HepG2 (cell line): Measurements from ENCODE around the gene TULP3. TPM values are rescaled to one million over a fixed set of nuclear protein-coding genes. Genes with fewer than 3 reads are reported as not detected.

Source experiments
- ARNT ChIP-seq: fragments of 450-650 bp; IDR thresholded peaks from 2 replicates; pipeline ENCODE4 v1.6.1; 2017
- ATAD3A ChIP-seq: sonication (generic); formaldehyde crosslinking; IDR thresholded peaks from 2 replicates; pipeline ENCODE4 v1.4.0; 2020; ENCODE audit warnings: missing genetic modification reagents
- BHLHE40 ChIP-seq: IDR thresholded peaks from 2 replicates; pipeline ENCODE4 v1.6.1; 2011; ENCODE audit warnings: low read length, improper control_type of control experiment
- EED ChIP-seq: sonication (generic); formaldehyde crosslinking; IDR thresholded peaks from 2 replicates; pipeline ENCODE4 v1.5.0; 2020; ENCODE audit warnings: mild to moderate bottlenecking, missing genetic modification reagents
- GATAD2A ChIP-seq: IDR thresholded peaks from 2 replicates; pipeline ENCODE4 v1.6.1; 2016
- HOXA7 ChIP-seq: sonication (generic); formaldehyde crosslinking; IDR thresholded peaks from 2 replicates; pipeline ENCODE4 v1.8.1; 2022; ENCODE audit warnings: mild to moderate bottlenecking, missing genetic modification reagents, moderate library complexity
- ISL2 ChIP-seq: sonication (generic); formaldehyde crosslinking; IDR thresholded peaks from 2 replicates; pipeline ENCODE4 v1.5.0; 2020; ENCODE audit warnings: missing genetic modification reagents
- MXI1 ChIP-seq: IDR thresholded peaks from 3 replicates; pipeline ENCODE4 v1.6.1; 2012; ENCODE audit warnings: low read depth, low read length, inconsistent platforms, borderline replicate concordance
- NFE2 ChIP-seq: sonication (generic); formaldehyde crosslinking; IDR thresholded peaks from 2 replicates; pipeline ENCODE4 v1.4.0; 2020; ENCODE audit warnings: missing genetic modification reagents
- RAD21 ChIP-seq: fragments of 450-650 bp; formaldehyde crosslinking; IDR thresholded peaks from 2 replicates; pipeline ENCODE4 v1.5.0; 2020; ENCODE audit warnings: mild to moderate bottlenecking
- ZKSCAN8 ChIP-seq: IDR thresholded peaks from 2 replicates; pipeline ENCODE4 v1.6.1; 2016; ENCODE audit warnings: borderline replicate concordance, missing genetic modification reagents, missing compliant biosample characterization
- ZNF17 ChIP-seq: sonication (generic); formaldehyde crosslinking; IDR thresholded peaks from 2 replicates; pipeline ENCODE4 v1.5.0; 2020; ENCODE audit warnings: mild to moderate bottlenecking, missing genetic modification reagents
- ZNF180 ChIP-seq: sonication (generic); formaldehyde crosslinking; IDR thresholded peaks from 2 replicates; pipeline ENCODE4 v1.4.0; 2020; ENCODE audit warnings: low read depth, missing genetic modification reagents, borderline replicate concordance
- ZNF572 ChIP-seq: sonication (generic); formaldehyde crosslinking; IDR thresholded peaks from 2 replicates; pipeline ENCODE4 v1.5.1; 2020; ENCODE audit warnings: mild to moderate bottlenecking, missing genetic modification reagents
- ZNF724P ChIP-seq: sonication (generic); formaldehyde crosslinking; IDR thresholded peaks from 2 replicates; pipeline ENCODE4 v1.8.0; 2022; ENCODE audit warnings: missing genetic modification reagents, borderline replicate concordance
- ZNF772 ChIP-seq: sonication (generic); formaldehyde crosslinking; IDR thresholded peaks from 2 replicates; pipeline ENCODE4 v1.5.0; 2020; ENCODE audit warnings: mild to moderate bottlenecking, missing genetic modification reagents
- polyA plus RNA-seq, 8 experiments: library from polyadenylated mRNA; depleted of rRNA in 3 of 8; stranded (reverse) in 7 of 8; unstranded in 1 of 8; fragments of >200 nt; fragmentation: Illumina TruSeq in 4 of 8; extraction: Trizol in 4 of 8; gene quantifications; 2 replicates each; pipeline versions ENCODE4 v1.2.1 to v1.2.3, GENCODE V29; 2011 to 2016; ENCODE audit warnings: low read depth in 4 of 8, missing spikeins in 1 of 8, mixed read lengths in 1 of 8; ENCODE audit not compliant: insufficient read depth in 1 of 8
- total RNA-seq, 5 experiments: library from RNA; depleted of rRNA; stranded (reverse); fragments of >200 nt; fragmentation: Illumina TruSeq; extraction: Trizol; gene quantifications; 2 replicates each; pipeline ENCODE4 v1.2.3, GENCODE V29; 2016; ENCODE audit warnings: low read depth in 1 of 5
- TF ChIP-seq, protein P1 (sequence below): sonication (generic); formaldehyde crosslinking; conservative IDR thresholded peaks from 2 replicates; pipeline ENCODE4 v1.4.0; 2020; ENCODE audit warnings: missing genetic modification reagents
- TF ChIP-seq, protein P2 (sequence below): sonication (generic); formaldehyde crosslinking; IDR thresholded peaks from 2 replicates; pipeline ENCODE4 v1.8.0; 2022; ENCODE audit warnings: mild to moderate bottlenecking, missing genetic modification reagents, borderline replicate concordance
- TF ChIP-seq, protein P3 (sequence below): sonication (generic); formaldehyde crosslinking; IDR thresholded peaks from 2 replicates; pipeline ENCODE4 v1.4.0; 2020; ENCODE audit warnings: low read depth, mild to moderate bottlenecking, missing genetic modification reagents
- TF ChIP-seq, protein P4 (sequence below): sonication (generic); formaldehyde crosslinking; IDR thresholded peaks from 2 replicates; pipeline ENCODE4 v1.5.0; 2020; ENCODE audit warnings: missing genetic modification reagents
- TF ChIP-seq, protein P5 (sequence below): conservative IDR thresholded peaks from 2 replicates; pipeline ENCODE4 v1.6.1; 2018; ENCODE audit warnings: missing genetic modification reagents
- TF ChIP-seq, protein P6 (sequence below): IDR thresholded peaks from 2 replicates; pipeline ENCODE4 v1.6.1; 2016; ENCODE audit warnings: missing compliant biosample characterization, missing genetic modification reagents, borderline replicate concordance

TULP3 gene
- total and polyA plus RNA-seq, 2 of the 13 experiments (the other 11 are each of a cell fraction or from before 2014, with no cell fraction given): 11.2 to 13.2 TPM

DNA sequence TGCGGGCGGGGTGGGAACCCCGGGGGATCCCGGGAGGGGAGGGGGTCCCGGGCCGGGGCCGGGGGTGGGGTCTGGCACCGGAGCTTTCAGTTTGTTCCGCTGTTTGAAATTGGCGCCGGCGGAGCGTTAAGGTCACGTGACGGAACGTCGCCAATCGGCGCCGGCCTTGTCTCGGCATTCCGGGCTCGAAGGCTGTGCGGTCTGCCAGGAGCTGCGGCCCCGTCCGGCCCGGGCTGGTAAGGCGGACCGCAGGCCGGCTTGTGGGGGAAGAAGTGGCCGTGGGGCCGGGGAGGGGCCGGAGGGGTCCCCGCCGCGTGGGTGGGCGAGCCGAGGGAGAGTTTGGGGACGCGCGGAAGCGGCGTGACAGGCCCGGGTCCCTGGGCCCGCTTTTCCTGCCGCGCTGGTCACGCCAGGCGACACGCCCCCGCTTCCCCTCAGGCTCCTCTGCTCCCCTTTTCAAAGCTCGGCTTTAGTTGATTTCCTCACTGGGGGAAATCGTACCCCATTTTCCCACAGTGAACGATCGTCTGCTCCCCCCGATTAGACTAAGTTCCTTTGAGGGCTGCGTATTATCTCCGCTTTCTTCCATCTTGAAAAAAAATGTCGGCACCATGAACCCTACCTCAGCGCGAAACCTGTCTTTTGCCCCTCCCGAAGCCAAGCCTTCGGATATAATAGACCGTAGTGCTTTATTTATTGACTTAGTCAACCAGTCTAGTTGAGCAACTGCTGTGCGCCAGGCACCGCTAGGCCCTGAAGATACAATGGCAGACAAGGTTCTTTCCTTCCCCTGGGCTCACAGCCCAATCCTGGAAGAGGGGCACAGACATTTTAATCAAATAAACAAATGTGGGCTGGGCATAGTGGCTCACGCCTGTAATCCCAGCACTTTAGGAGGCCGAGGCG, 13.4 kb upstream of the TULP3 start, which contains the start of the genes FOXM1 and RHNO1 (continued):
- TF ChIP-seq, protein P1, sequence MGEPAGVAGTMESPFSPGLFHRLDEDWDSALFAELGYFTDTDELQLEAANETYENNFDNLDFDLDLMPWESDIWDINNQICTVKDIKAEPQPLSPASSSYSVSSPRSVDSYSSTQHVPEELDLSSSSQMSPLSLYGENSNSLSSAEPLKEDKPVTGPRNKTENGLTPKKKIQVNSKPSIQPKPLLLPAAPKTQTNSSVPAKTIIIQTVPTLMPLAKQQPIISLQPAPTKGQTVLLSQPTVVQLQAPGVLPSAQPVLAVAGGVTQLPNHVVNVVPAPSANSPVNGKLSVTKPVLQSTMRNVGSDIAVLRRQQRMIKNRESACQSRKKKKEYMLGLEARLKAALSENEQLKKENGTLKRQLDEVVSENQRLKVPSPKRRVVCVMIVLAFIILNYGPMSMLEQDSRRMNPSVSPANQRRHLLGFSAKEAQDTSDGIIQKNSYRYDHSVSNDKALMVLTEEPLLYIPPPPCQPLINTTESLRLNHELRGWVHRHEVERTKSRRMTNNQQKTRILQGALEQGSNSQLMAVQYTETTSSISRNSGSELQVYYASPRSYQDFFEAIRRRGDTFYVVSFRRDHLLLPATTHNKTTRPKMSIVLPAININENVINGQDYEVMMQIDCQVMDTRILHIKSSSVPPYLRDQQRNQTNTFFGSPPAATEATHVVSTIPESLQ (CRISPR knock-in tag): no peak
- TF ChIP-seq, protein P2, sequence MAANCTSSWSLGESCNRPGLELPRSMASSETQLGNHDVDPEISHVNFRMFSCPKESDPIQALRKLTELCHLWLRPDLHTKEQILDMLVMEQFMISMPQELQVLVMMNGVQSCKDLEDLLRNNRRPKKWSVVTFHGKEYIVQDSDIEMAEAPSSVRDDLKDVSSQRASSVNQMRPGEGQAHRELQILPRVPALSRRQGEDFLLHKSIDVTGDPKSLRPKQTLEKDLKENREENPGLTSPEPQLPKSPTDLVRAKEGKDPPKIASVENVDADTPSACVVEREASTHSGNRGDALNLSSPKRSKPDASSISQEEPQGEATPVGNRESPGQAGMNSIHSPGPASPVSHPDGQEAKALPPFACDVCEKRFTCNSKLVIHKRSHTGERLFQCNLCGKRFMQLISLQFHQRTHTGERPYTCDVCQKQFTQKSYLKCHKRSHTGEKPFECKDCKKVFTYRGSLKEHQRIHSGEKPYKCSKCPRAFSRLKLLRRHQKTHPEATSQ (CRISPR knock-in tag): no peak
- TF ChIP-seq, protein P3, sequence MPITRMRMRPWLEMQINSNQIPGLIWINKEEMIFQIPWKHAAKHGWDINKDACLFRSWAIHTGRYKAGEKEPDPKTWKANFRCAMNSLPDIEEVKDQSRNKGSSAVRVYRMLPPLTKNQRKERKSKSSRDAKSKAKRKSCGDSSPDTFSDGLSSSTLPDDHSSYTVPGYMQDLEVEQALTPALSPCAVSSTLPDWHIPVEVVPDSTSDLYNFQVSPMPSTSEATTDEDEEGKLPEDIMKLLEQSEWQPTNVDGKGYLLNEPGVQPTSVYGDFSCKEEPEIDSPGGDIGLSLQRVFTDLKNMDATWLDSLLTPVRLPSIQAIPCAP (CRISPR knock-in tag): no peak
- TF ChIP-seq ZNF572 (CRISPR knock-in tag): no peak
- peak; percentile 80; the same call in 1 of the 2 replicates for TF ChIP-seq ZNF724P (CRISPR knock-in tag)
- TF ChIP-seq ZNF17: no peak
- TF ChIP-seq RAD21 (CRISPR knock-in tag): peak; percentile 40; the same call in 1 of the 2 replicates
- TF ChIP-seq, protein P4, sequence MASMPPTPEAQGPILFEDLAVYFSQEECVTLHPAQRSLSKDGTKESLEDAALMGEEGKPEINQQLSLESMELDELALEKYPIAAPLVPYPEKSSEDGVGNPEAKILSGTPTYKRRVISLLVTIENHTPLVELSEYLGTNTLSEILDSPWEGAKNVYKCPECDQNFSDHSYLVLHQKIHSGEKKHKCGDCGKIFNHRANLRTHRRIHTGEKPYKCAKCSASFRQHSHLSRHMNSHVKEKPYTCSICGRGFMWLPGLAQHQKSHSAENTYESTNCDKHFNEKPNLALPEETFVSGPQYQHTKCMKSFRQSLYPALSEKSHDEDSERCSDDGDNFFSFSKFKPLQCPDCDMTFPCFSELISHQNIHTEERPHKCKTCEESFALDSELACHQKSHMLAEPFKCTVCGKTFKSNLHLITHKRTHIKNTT (CRISPR knock-in tag): no peak
- TF ChIP-seq, protein P5, sequence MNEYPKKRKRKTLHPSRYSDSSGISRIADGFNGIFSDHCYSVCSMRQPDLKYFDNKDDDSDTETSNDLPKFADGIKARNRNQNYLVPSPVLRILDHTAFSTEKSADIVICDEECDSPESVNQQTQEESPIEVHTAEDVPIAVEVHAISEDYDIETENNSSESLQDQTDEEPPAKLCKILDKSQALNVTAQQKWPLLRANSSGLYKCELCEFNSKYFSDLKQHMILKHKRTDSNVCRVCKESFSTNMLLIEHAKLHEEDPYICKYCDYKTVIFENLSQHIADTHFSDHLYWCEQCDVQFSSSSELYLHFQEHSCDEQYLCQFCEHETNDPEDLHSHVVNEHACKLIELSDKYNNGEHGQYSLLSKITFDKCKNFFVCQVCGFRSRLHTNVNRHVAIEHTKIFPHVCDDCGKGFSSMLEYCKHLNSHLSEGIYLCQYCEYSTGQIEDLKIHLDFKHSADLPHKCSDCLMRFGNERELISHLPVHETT: no peak
- TF ChIP-seq, protein P6, sequence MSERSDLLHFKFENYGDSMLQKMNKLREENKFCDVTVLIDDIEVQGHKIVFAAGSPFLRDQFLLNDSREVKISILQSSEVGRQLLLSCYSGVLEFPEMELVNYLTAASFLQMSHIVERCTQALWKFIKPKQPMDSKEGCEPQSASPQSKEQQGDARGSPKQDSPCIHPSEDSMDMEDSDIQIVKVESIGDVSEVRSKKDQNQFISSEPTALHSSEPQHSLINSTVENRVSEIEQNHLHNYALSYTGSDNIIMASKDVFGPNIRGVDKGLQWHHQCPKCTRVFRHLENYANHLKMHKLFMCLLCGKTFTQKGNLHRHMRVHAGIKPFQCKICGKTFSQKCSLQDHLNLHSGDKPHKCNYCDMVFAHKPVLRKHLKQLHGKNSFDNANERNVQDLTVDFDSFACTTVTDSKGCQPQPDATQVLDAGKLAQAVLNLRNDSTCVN (CRISPR knock-in tag): no peak
- no peak for TF ChIP-seq ATAD3A (CRISPR knock-in tag)
- TF ChIP-seq EED (CRISPR knock-in tag): 0 out of 2 replicates have a peak, but pooled peaks have one; percentile 33
- TF ChIP-seq MXI1: peak; percentile 75; the same call in 2 of the 3 replicates
- no peak for TF ChIP-seq ARNT
- TF ChIP-seq ZKSCAN8 (CRISPR knock-in tag): no peak
- TF ChIP-seq GATAD2A (CRISPR knock-in tag): peak; percentile 37; the same call in 1 of the 2 replicates
- TF ChIP-seq HOXA7 (CRISPR knock-in tag): no peak
- peak; percentile 38 for TF ChIP-seq ZNF772 (CRISPR knock-in tag)
- TF ChIP-seq ZNF180 (CRISPR knock-in tag): no peak
- no peak for TF ChIP-seq NFE2
- 0 out of 2 replicates have a peak, but pooled peaks have one; percentile 23 for TF ChIP-seq ISL2 (CRISPR knock-in tag)
- peak; percentile 79 for TF ChIP-seq BHLHE40
